ENCODE data around the gene MAP3K20. TPM values are rescaled to one million over a fixed set of nuclear protein-coding genes. Genes with fewer than 3 reads are reported as not detected.
A peak's percentile ranks its signal among the peaks of the same experiment; 100 is the strongest.
"Not testable (repeated sequence)": the region's sequence is repeated elsewhere in the genome, so short reads cannot be mapped to it uniquely, and the experiment has no call there.

The MAP3K20 gene
- total and polyA plus RNA-seq, 5 donors = 86.3 to 327 (median 269) TPM

DNA sequence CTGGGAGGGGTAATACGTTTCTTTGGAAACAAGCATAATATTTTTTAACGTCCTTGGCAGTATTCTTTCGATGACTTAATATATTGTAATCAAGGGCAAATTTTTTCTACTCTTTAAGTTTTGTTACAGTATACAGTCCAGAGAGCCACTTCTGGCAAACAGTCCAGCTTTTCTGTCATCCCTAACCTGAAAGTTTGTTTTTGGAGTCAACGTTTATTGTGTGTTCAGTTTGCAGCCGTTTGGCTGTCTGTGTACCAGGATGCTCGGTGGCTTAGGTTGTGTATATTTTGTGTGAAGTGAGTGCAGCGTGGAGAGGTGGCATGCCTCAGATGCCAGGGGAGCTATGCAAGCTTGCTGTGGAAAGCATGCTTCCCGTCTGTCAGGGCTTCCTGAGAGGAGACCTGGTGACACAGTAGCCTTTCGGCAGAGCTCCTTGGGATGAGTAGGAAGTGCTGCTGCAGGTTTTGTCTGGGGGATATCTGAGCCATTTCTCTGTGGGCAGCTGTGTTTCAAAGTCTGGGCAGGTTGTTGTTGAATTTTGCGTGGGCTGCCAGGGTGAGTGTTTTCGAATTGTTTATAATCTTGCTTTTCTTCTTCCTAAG lies 14.7 kb downstream of the MAP3K20 start:
- Histone ChIP-seq H3K9me3 (ENCODE audit: control insufficient read depth, low read length) (no peaks in the 10 kb centered on the region), H3K4me3 (ENCODE audit: low read length) (no peak overlapping the region), H3K27me3 (ENCODE audit: control insufficient read depth, insufficient read depth) (no peaks in the 10 kb centered on the region), H3K27ac (ENCODE audit: low read length) (peak overlapping the region; percentile 98), H3K4me1 (ENCODE audit: control insufficient read depth, insufficient read depth, low read length) (peaks cover 2% of the 10 kb centered on the region)
- intact Hi-C loops (cut with DNase I) = no loop called here
- 34% methylated on average over 11 of the region's 11 CpGs for WGBS
- peak; percentile 59 to 60 for ATAC-seq
- peak in 2 of 3 donors; percentile 24 to 46 for DNase-seq

DNA sequence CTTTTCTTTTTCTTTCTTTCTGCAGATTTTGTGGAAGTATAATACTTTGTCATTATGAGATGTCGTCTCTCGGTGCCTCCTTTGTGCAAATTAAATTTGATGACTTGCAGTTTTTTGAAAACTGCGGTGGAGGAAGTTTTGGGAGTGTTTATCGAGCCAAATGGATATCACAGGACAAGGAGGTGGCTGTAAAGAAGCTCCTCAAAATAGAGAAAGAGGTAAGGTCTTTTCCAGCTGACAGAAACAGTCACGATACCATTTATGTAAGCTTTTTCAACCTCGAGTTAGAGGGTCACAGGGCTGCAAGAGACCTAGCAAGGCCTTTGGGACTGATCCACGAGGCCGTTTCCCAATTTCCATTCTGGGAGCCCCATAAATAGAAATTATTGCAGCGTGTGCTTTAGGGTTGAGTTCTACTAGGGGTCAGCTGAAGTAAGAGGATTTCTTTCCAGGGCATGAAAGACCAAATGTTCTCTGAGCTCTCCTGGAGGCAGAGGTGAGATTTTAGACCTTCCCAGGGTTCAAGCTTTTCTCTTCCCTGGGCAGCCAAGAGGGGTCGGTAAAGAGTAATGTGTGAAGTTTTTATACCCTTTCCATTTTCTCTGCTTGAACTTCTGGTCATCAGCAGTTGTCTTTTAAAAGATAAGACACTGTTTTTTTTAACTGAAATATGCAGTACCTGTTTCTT lies 15.5 kb downstream of the MAP3K20 start:
- H3K4me1 ChIP-seq (ENCODE audit: control insufficient read depth, insufficient read depth, low read length) = peaks cover 2% of the 10 kb centered on the region
- intact Hi-C loops (cut with DNase I) = no loop called here
- ATAC-seq (peak; percentile 44 to 60), DNase-seq (peak in 1 of 3 donors; percentile 37)
- peak overlapping the region; percentile 88 for H3K27ac ChIP-seq (ENCODE audit: low read length)
- no peaks in the 10 kb centered on the region for H3K9me3 ChIP-seq (ENCODE audit: control insufficient read depth, low read length)
- WGBS = 37% methylated on average over 10 of the region's 10 CpGs
- no peak overlapping the region for H3K4me3 ChIP-seq (ENCODE audit: low read length)
- H3K27me3 ChIP-seq (ENCODE audit: control insufficient read depth, insufficient read depth) = no peaks in the 10 kb centered on the region

DNA sequence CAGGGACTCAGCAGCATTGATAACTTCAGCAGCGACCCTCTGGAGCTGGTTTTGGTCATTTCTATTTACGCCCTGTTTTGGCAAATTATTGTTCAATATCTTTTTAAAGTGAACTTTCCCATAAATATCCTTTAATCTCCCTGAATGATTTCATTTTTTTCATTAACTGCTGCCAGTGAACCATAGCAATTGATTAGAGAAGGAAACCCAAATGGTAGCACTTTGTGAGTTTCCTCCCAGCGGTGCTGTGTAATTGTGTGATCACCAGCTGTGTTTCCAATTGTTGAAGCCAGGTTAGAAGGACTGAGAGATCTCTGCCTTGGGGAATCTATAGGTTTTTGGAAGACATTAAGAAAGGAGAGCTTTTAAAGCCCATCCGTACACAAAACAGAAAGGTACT lies 16.3 kb downstream of the MAP3K20 start:
- Histone ChIP-seq H3K27ac (ENCODE audit: low read length) (peak overlapping the region; percentile 70), H3K4me3 (ENCODE audit: low read length) (no peak overlapping the region), H3K4me1 (ENCODE audit: control insufficient read depth, insufficient read depth, low read length) (peaks cover 2% of the 10 kb centered on the region), H3K27me3 (ENCODE audit: control insufficient read depth, insufficient read depth) (no peaks in the 10 kb centered on the region), H3K9me3 (ENCODE audit: control insufficient read depth, low read length) (no peaks in the 10 kb centered on the region)
- ATAC-seq (no peak), DNase-seq (no peak)
- 95% methylated on average over 4 of the region's 4 CpGs for WGBS
- intact Hi-C loops (cut with DNase I) = no loop called here

DNA sequence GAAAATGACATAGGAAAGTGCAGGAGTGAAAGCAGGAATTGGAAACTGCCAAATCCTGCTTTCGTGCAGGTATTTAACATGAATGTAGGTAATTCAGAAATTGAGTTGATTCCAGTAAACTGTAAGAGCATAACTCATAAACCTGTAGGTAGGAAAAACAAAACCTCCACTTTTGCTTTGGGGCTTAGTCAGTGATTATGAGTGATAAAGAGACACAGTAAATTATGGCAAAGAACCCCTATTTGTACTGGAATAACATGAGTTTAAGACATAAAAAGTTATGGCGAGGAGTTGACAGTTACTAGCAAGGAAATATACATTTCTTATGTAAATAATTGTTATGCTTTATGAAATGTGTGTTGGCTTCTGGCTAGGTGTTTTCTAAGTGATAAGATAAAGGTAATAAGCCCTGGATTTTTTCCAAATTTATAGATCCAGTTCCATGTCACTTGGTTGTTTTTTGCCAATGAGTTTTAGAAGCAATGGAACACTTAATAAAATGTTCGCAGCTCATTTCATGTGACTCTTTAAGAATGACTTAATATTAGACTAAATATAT lies 17.3 kb downstream of the MAP3K20 start:
- ATAC-seq = no peak
- H3K27me3 ChIP-seq (ENCODE audit: control insufficient read depth, insufficient read depth) = no peaks in the 10 kb centered on the region
- DNase-seq = no peak
- 91% methylated on average over 3 of the region's 3 CpGs for WGBS
- no peak overlapping the region for H3K27ac ChIP-seq (ENCODE audit: low read length)
- intact Hi-C loops (cut with DNase I) = no loop called here
- H3K9me3 ChIP-seq (ENCODE audit: control insufficient read depth, low read length) = no peaks in the 10 kb centered on the region
- H3K4me1 ChIP-seq (ENCODE audit: control insufficient read depth, insufficient read depth, low read length) = peaks cover 2% of the 10 kb centered on the region
- H3K4me3 ChIP-seq (ENCODE audit: low read length) = no peak overlapping the region

DNA sequence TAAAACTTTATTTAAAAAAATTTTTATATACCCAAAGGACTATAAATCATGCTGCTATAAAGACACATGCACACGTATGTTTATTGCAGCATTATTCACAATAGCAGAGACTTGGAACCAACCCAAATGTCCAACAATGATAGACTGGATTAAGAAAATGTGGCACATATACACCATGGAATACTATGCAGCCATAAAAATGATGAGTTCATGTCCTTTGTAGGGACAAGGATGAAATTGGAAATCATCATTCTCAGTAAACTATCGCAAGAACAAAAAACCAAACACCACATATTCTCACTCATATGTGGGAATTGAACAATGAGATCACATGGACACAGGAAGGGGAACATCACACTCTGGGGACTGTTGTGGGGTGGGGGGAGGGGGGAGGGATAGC lies 18.0 kb downstream of the MAP3K20 start:
- H3K4me3 ChIP-seq (ENCODE audit: low read length); H3K4me1 ChIP-seq (ENCODE audit: control insufficient read depth, insufficient read depth, low read length); H3K27ac ChIP-seq (ENCODE audit: low read length); ATAC-seq; H3K9me3 ChIP-seq (ENCODE audit: control insufficient read depth, low read length); H3K27me3 ChIP-seq (ENCODE audit: control insufficient read depth, insufficient read depth); DNase-seq; intact Hi-C loops (cut with DNase I): not testable (repeated sequence)
- 92% methylated on average over 2 of the region's 2 CpGs for WGBS

DNA sequence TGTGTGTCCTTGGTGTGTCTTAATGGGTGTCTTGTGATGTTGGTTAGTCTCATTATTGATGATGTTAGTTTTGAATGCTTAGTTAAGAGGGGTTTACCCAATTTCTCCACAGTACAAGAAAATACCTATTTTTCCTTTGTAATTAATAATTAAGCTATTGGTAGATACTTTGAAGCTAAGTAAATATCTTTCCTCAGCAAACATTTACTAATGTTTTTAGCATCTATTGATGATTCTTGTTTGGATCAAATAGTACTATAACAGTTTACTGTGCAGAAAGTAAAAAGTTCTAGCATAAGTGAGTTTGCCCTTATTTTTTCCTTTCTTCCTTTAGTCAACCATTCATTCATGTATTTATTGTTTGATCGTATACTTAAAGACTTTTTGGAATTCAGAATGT lies 19.1 kb downstream of the MAP3K20 start:
- DNase-seq = no peak
- intact Hi-C loops (cut with DNase I) = no loop called here
- Histone ChIP-seq H3K27me3 (ENCODE audit: control insufficient read depth, insufficient read depth) (no peaks in the 10 kb centered on the region), H3K27ac (ENCODE audit: low read length) (no peak overlapping the region), H3K4me3 (ENCODE audit: low read length) (no peak overlapping the region), H3K9me3 (ENCODE audit: control insufficient read depth, low read length) (no peaks in the 10 kb centered on the region), H3K4me1 (ENCODE audit: control insufficient read depth, insufficient read depth, low read length) (peaks cover 2% of the 10 kb centered on the region)
- 85% methylated on average over 1 of the region's 1 CpG for WGBS
- no peak for ATAC-seq

DNA sequence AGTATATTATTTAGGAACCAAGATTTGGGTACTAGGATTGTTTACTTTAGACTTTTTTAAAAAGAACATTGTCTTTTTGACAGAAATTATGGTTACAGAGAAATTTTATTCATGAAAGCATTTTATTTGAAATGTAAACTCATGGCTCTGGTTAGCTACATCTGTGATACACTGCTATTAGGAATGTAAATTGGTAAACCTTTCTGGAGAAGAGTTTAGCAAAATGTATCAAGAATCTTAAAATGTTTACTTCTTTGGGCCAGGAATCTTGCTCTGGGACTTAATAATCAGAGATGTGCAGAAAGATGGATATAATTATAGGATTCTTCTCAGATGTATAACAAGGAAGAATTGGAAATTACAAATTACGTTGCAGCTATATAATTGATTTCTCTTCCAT lies 19.7 kb downstream of the MAP3K20 start:
- H3K27ac ChIP-seq (ENCODE audit: low read length) = no peak overlapping the region
- WGBS = 96% methylated on average over 1 of the region's 1 CpG
- H3K9me3 ChIP-seq (ENCODE audit: control insufficient read depth, low read length) = no peaks in the 10 kb centered on the region
- DNase-seq (no peak), ATAC-seq (no peak)
- H3K4me3 ChIP-seq (ENCODE audit: low read length) = no peak overlapping the region
- intact Hi-C loops (cut with DNase I) = no loop called here
- no peaks in the 10 kb centered on the region for H3K27me3 ChIP-seq (ENCODE audit: control insufficient read depth, insufficient read depth)
- peaks cover 6% of the 10 kb centered on the region for H3K4me1 ChIP-seq (ENCODE audit: control insufficient read depth, insufficient read depth, low read length)

DNA sequence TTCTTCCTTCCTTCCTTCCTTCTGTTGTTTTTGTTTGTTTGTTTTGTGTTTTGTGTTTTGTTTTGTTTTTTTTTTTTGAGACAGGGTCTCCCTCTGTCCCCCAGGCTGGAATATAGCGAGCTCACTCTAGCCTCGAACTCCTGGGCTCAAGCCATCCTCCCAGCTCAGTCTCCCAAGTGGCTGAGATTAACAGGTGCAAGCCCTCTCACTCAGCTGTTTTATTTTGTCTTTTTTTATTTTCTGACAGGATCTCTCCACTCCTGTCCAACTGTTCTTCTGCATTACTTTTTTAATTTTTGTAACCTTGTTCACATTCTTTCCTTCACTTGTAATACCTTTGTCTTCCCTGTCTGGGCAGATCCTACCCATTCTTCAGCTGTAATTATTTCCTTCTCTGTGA lies 23.6 kb downstream of the MAP3K20 start:
- DNase-seq (no peak), ATAC-seq (no peak)
- Histone ChIP-seq H3K4me3 (ENCODE audit: low read length) (no peak overlapping the region), H3K27ac (ENCODE audit: low read length) (no peak overlapping the region), H3K27me3 (ENCODE audit: control insufficient read depth, insufficient read depth) (no peaks in the 10 kb centered on the region), H3K4me1 (ENCODE audit: control insufficient read depth, insufficient read depth, low read length) (peaks cover 4% of the 10 kb centered on the region), H3K9me3 (ENCODE audit: control insufficient read depth, low read length) (no peaks in the 10 kb centered on the region)
- 81% methylated on average over 2 of the region's 2 CpGs for WGBS
- intact Hi-C loops (cut with DNase I) = no loop called here

DNA sequence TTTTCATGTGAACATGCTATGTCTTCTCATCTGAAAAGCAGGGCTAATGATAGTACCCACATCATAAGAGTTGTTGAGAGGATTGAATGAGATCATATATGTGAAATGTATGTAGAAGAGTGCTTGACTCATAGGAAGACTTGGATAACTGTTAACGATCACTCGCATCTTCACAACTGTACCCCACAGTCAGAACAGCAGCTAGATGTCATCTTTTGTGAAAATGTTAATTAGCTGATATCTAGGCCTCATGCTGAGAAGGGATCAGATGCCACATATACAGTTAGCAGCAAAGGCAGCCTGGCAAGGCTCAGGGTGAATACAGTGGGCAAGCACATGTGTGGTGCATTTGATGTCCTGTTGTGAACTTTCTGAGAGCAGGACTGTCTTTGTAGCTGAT lies 24.2 kb downstream of the MAP3K20 start:
- Histone ChIP-seq H3K27ac (ENCODE audit: low read length) (no peak overlapping the region), H3K4me1 (ENCODE audit: control insufficient read depth, insufficient read depth, low read length) (peaks cover 4% of the 10 kb centered on the region), H3K4me3 (ENCODE audit: low read length) (no peak overlapping the region), H3K27me3 (ENCODE audit: control insufficient read depth, insufficient read depth) (no peaks in the 10 kb centered on the region), H3K9me3 (ENCODE audit: control insufficient read depth, low read length) (no peaks in the 10 kb centered on the region)
- WGBS = 96% methylated on average over 2 of the region's 2 CpGs
- intact Hi-C loops (cut with DNase I) = no loop called here
- ATAC-seq = peak in 1 of 2 donors; percentile 19
- no peak for DNase-seq

DNA sequence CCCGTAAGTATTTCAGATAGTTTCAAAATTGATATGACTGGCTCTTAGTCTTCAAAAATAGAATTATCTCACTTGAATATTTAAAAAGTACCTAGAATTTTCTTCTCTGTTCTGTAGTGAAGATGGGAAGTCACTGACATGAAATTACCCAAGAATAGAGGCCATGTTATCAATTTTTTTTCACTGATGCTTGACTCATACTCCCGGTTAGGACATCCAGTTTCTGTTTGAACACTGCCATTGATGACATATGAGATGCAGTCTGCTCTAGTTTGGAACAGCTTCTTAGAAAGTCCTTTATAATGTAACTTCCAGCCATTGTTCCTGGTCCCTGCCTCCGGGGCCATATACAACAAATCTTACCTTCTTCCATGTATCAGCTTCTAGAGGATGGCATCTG lies 26.0 kb downstream of the MAP3K20 start:
- ATAC-seq = peak; percentile 74 to 78

DNA sequence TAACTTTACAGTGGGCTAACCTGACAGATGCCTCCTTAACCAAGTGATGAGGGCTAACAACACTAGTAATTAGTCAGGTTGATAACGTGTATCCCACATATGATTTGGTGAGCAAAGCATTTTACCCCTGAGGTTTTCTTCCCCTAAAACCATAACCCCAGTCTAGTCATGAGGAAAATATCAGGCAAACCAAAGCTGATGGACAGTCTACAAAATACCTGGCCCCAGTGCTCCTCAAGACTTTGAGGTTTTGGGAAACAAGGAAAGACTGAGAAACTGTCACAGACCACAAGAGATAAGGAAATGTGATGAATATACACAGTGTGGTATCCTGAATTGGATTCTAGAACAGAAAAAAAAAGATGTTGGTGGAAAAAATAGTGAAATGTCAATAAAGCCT lies 28.5 kb downstream of the MAP3K20 start:
- no peak overlapping the region for H3K4me3 ChIP-seq (ENCODE audit: low read length)
- WGBS = 97% methylated on average over 1 of the region's 1 CpG
- intact Hi-C loops (cut with DNase I) = no loop called here
- DNase-seq (no peak), ATAC-seq (no peak)
- H3K9me3 ChIP-seq (ENCODE audit: control insufficient read depth, low read length) = no peaks in the 10 kb centered on the region
- H3K27me3 ChIP-seq (ENCODE audit: control insufficient read depth, insufficient read depth) = no peaks in the 10 kb centered on the region
- peaks cover 6% of the 10 kb centered on the region for H3K4me1 ChIP-seq (ENCODE audit: control insufficient read depth, insufficient read depth, low read length)
- H3K27ac ChIP-seq (ENCODE audit: low read length) = no peak overlapping the region

More for the DNA sequence above, 26.0 kb downstream of the MAP3K20 start:
- intact Hi-C loops (cut with DNase I) = no loop called here
- DNase-seq = no peak
- Histone ChIP-seq H3K4me3 (ENCODE audit: low read length) (no peak overlapping the region), H3K27me3 (ENCODE audit: control insufficient read depth, insufficient read depth) (no peaks in the 10 kb centered on the region), H3K4me1 (ENCODE audit: control insufficient read depth, insufficient read depth, low read length) (peaks cover 6% of the 10 kb centered on the region), H3K9me3 (ENCODE audit: control insufficient read depth, low read length) (no peaks in the 10 kb centered on the region), H3K27ac (ENCODE audit: low read length) (no peak overlapping the region)
- WGBS = 55% methylated on average over 3 of the region's 3 CpGs

Measured in right cardiac atrium (tissue), 5 donors.